Smooth muscle cell (in vitro differentiated cells): ENCODE results near the gene ANKH. TPM values are rescaled to one million over a fixed set of nuclear protein-coding genes. Genes with fewer than 3 reads are reported as not detected.

Experiments
- DNase-seq: peaks from one replicate; lab custom pipeline; 2025; ENCODE audit not compliant: unreplicated experiment; lab: John Stamatoyannopoulos, UW
- H2AFZ ChIP-seq: fragments of 200-600 bp; sonication (generic); 2 replicates; pipeline ENCODE4 v1.6.0; 2016; ENCODE audit warnings: antibody characterized with exemption, low read depth, mild to moderate bottlenecking
- H3F3A ChIP-seq: fragments of 200-600 bp; sonication (generic); 2 replicates; pipeline ENCODE4 v1.6.0; 2017; ENCODE audit warnings: antibody characterized with exemption, low read depth
- H3K27ac ChIP-seq: fragments of 200-600 bp; sonication (generic); 2 replicates; pipeline ENCODE4 v1.5.1; 2016; ENCODE audit warnings: low read depth, mild to moderate bottlenecking
- H3K27me3 ChIP-seq: fragments of 200-600 bp; sonication (generic); 2 replicates; pipeline ENCODE4 v1.6.1; 2016; ENCODE audit warnings: low read depth, mild to moderate bottlenecking
- H3K36me3 ChIP-seq: fragments of 200-600 bp; sonication (generic); 2 replicates; pipeline ENCODE4 v1.5.1; 2016; ENCODE audit warnings: low read depth
- H3K4me1 ChIP-seq: fragments of 200-600 bp; sonication (generic); 2 replicates; pipeline ENCODE4 v1.5.1; 2016; ENCODE audit warnings: low read depth
- H3K4me2 ChIP-seq: fragments of 200-600 bp; sonication (generic); 2 replicates; pipeline ENCODE4 v1.6.0; 2016; ENCODE audit warnings: mild to moderate bottlenecking
- H3K4me3 ChIP-seq: fragments of 200-600 bp; sonication (generic); 2 replicates; pipeline ENCODE4 v1.5.1; 2016; ENCODE audit warnings: mild to moderate bottlenecking
- H3K79me2 ChIP-seq: fragments of 200-600 bp; sonication (generic); 2 replicates; pipeline ENCODE4 v1.6.0; 2016; ENCODE audit warnings: low read depth, mild to moderate bottlenecking
- H3K9ac ChIP-seq: fragments of 200-600 bp; sonication (generic); 2 replicates; pipeline ENCODE4 v1.6.0; 2016; ENCODE audit warnings: low read depth
- H3K9me3 ChIP-seq: fragments of 200-600 bp; sonication (generic); replicated peaks from 2 replicates; pipeline ENCODE4 v1.5.1; 2016; ENCODE audit warnings: low read depth
- H4K20me1 ChIP-seq: fragments of 200-600 bp; sonication (generic); 2 replicates; pipeline ENCODE4 v1.6.0; 2016; ENCODE audit warnings: low read depth
- WGBS: methylation state at CpG from one replicate; pipeline ENCODE4 v1.1.7; 2016; ENCODE audit warnings: low lambda C conversion rate; 5-methylcytosine and 5-hydroxymethylcytosine counted together
- polyA plus RNA-seq: library from polyadenylated mRNA; unstranded; fragments of >200 nt; fragmentation: Nextera tagmentation; extraction: Ambion mirVana; gene quantifications from 2 replicates; pipeline ENCODE4 v1.2.1, GENCODE V29; 2016
- total RNA-seq: library from RNA; depleted of rRNA; stranded (reverse); fragments of >200 nt; gene quantifications from 2 replicates; pipeline ENCODE4 v1.2.3, GENCODE V29; 2014
- TF ChIP-seq, protein P1 (sequence below): fragments of 200-600 bp; sonication (generic); IDR thresholded peaks from 2 replicates; pipeline ENCODE4 v1.5.1; 2017; ENCODE audit warnings: borderline replicate concordance, mild to moderate bottlenecking, antibody characterized with exemption; ENCODE audit not compliant: insufficient read depth, poor library complexity, severe bottlenecking

The ANKH gene
- total and polyA plus RNA-seq, 2 experiments from 2014 or later = 48.0 to 56.6 TPM

DNA sequence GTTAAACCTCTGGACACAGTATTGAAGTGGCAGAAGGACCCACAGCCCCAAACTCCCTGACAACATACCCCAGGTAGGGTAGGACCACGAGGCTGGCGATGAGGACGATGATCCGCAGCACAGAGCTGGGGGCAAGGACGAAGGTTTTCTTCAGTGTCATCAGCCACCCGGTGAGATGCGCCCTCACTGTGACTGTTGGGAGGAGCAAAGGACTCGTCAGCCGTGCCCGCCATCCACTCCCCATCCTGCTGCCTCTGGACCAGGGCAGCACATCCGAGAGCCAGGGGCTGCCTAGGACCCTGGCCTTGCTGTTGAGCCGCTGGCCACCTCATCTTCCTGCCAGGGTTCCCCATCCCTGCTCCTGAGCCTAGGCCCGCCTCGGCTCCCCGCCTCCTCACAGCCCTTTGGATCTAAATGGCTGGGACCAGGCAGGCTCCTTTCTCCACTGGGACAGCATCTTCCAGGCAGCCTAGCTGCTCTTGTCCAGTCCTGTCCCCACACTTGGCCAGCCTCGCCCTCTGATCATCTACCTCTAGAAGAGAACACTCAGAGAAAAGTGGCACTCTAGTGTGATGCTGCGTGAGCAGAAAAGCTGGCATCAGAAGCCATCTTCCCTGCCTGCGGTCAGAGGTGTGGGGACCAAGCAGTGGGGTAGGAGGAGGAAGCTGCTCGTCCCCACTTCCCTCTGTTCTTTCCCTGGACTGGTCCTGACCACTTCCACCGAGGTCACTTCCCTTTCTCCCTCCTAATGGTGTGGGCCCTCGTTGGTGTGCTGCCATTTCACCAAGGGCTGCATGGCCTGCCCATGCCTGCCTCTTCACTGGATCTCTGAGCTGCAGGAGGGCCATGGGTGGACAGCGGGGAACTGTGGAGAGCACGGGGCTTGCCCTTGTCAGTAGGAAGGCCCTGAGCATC is 157.8 kb downstream of the ANKH start:
- Histone ChIP-seq H2AFZ (no peak overlapping the region), H4K20me1 (no peaks in the 10 kb centered on the region), H3K36me3 (peaks cover 7% of the 10 kb centered on the region), H3F3A (peaks cover 5% of the 10 kb centered on the region), H3K27ac (no peak overlapping the region), H3K9me3 (no peaks in the 10 kb centered on the region), H3K4me3 (no peak overlapping the region), H3K4me1 (no peaks in the 10 kb centered on the region), H3K27me3 (no peaks in the 10 kb centered on the region), H3K79me2 (no peaks in the 10 kb centered on the region), H3K9ac (no peak overlapping the region), H3K4me2 (no peak overlapping the region)
- WGBS = 98% methylated on average over 23 of the region's 23 CpGs
- no peak for DNase-seq
- TF ChIP-seq, protein P1, sequence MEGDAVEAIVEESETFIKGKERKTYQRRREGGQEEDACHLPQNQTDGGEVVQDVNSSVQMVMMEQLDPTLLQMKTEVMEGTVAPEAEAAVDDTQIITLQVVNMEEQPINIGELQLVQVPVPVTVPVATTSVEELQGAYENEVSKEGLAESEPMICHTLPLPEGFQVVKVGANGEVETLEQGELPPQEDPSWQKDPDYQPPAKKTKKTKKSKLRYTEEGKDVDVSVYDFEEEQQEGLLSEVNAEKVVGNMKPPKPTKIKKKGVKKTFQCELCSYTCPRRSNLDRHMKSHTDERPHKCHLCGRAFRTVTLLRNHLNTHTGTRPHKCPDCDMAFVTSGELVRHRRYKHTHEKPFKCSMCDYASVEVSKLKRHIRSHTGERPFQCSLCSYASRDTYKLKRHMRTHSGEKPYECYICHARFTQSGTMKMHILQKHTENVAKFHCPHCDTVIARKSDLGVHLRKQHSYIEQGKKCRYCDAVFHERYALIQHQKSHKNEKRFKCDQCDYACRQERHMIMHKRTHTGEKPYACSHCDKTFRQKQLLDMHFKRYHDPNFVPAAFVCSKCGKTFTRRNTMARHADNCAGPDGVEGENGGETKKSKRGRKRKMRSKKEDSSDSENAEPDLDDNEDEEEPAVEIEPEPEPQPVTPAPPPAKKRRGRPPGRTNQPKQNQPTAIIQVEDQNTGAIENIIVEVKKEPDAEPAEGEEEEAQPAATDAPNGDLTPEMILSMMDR = no peak

DNA sequence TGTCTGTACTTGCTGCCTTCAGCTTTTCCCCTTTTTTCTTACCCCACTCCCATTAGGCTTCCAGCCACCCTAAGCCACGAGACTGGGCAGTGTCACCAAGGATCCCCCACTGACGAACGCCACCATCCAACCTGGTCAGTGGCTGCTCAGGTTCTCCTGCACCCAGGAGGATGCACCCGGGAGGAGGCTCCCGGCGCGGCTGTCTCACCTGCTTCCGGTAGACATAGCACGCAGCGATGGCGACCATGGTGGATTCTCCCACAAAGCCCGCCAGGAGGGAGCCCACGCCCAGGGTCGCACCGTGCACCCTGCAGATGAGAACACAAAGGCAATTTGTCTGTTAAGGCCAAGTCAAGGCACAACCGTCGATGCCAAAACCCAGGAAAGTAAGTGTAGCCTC is 158.9 kb downstream of the ANKH start:
- H3K36me3 ChIP-seq = peaks cover 7% of the 10 kb centered on the region
- over 99% methylated on average over 17 of the region's 17 CpGs for WGBS

DNA sequence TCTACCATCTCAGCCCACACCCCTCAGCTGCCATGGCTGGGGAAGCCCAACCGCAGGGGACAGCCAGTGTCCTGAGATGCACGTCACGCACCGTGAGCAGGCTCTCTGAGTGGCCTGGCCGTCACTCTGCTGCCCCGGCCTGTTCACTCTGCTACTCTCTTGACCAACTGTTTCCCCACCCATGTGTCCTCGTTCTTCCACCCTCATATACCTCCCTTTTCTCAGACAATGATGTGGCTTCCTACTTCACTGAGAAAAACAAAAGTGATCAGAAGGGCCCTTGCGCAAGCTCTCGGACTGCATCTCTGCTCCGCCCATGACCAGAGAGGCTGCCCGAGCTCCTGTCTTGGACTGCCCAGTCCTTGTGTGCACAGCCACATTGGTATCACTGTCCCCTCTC is 159.4 kb downstream of the ANKH start:
- no peak for DNase-seq
- no peaks in the 10 kb centered on the region for H3K9me3 ChIP-seq
- H4K20me1 ChIP-seq = no peaks in the 10 kb centered on the region
- TF ChIP-seq, protein P1 = no peak
- H3K4me3 ChIP-seq = no peak overlapping the region
- H3K27ac ChIP-seq = no peak overlapping the region
- no peak overlapping the region for H2AFZ ChIP-seq
- 99% methylated on average over 11 of the region's 11 CpGs for WGBS
- H3K79me2 ChIP-seq = no peaks in the 10 kb centered on the region
- H3K4me1 ChIP-seq = no peaks in the 10 kb centered on the region
- H3F3A ChIP-seq = peaks cover 5% of the 10 kb centered on the region
- no peak overlapping the region for H3K4me2 ChIP-seq
- H3K36me3 ChIP-seq = peaks cover 7% of the 10 kb centered on the region
- H3K27me3 ChIP-seq = no peaks in the 10 kb centered on the region
- H3K9ac ChIP-seq = no peak overlapping the region

More for the DNA sequence above, 158.9 kb downstream of the ANKH start:
- H3K4me3 ChIP-seq = no peak overlapping the region
- DNase-seq = no peak
- H3F3A ChIP-seq = peaks cover 5% of the 10 kb centered on the region
- no peaks in the 10 kb centered on the region for H3K4me1 ChIP-seq
- TF ChIP-seq, protein P1 = no peak
- no peaks in the 10 kb centered on the region for H3K79me2 ChIP-seq
- no peak overlapping the region for H2AFZ ChIP-seq
- H3K4me2 ChIP-seq = no peak overlapping the region
- H3K27me3 ChIP-seq = no peaks in the 10 kb centered on the region
- no peak overlapping the region for H3K9ac ChIP-seq
- H4K20me1 ChIP-seq = no peaks in the 10 kb centered on the region
- no peaks in the 10 kb centered on the region for H3K9me3 ChIP-seq
- no peak overlapping the region for H3K27ac ChIP-seq
